LoVo (cell line): ENCODE measurements around the gene YY1.
"Not testable (repeated sequence)": the region's sequence is repeated elsewhere in the genome, so short reads cannot be mapped to it uniquely, and the experiment has no call there.

Source experiments
- DNase-seq: peaks from one replicate; pipeline ENCODE4 v3.0.0-alpha.2; 2016; ENCODE audit warnings: low spot score

Gene YY1

DNA sequence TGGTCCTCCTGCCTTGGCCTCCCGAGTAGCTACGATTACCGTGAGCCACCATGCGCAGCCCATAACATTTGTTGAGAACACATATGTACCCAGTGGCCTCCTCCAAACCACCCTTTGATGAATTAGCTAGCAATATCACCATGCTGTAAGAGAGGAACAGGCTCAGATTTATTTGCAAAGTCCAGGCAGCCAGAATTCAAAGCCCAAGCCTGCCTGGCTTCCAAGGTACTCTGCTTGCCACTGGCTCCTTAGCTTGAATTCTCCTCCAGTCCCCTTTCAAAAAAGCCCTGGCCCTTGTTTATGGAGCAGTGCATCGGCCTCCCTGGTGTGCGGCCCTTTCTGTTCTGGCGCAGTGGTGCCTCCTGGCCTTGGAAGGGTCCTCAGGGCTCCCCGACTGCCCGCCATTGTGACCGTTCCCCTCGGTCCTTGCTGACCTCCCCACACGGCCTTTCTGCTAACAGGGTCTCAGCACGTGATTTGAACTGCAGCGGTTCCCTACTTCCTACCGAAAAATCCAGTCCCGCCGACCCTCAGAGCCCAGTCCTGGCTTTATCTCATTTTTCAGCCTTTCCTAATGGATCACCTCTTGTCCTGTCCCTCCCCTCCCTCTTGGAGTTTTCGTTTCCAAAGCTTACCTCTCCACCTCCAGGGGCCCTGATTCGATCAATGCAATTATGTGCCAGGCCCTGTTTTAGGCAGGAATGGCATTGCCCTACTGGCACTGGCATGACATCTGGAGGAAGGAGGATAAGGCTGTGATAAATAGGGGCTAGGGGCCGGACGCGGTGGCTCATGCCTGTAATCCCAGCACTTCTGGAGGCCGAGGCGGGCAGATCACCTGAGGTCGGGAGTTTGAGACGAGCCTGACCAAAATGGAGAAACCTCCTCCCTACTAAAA is 45.3 kb downstream of the YY1 start:
- DNase-seq: no peak

DNA sequence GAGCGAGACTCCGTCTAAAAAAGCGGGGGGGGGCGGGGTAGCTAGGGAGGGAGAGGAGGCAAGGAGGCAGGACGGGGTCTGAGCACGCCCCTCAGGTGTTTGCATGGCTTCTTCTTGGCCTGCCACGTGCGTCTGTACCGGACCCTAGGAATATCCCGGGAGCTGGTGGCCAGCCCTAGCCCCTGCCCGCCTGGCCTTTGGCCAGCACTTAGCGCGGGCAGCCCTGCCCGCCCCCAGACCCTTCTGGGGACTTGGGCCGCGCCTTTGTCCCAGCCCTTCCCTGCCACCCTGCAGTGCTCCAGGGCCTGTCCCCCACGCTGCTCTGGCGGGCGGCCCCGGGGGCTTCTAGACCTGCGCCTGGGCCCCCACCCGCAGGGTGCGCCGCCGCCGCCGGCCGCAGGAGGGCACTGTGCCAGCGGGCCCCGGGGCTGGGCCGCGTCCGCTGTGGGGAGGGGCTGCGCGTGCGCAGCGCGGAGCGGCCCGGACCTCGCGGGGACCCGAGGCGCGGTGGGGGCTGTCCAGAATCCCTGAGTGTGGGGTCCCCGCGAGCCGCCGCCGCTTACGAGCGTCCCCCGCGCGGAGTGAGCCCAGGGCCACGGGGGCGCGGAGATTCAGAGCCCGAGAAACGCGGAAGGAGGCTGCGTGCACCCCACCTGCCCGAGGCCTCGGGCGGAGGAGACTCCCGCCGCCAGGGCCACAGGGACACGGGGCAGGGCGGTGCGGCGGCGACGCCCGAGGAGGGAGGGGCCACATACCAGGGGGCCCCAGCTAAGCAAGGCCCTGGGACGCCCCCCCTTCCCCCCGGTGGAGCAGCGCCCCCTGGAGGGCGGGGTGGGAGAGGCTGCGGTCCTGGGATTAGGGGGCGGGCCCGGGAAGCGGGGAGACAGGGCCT is 46.3 kb downstream of the YY1 start:
- peak; percentile 72 for DNase-seq

GRCh38 chr14:100285913-100286400 is 47.0 kb downstream of the YY1 start:
- no peak for DNase-seq

- DNase-seq: no peak
These were observed 47.7 kb downstream of the YY1 start for GRCh38 chr14:100286484-100287191.

- no peak for DNase-seq
These were observed 48.5 kb downstream of the YY1 start for GRCh38 chr14:100287202-100287997.

DNA sequence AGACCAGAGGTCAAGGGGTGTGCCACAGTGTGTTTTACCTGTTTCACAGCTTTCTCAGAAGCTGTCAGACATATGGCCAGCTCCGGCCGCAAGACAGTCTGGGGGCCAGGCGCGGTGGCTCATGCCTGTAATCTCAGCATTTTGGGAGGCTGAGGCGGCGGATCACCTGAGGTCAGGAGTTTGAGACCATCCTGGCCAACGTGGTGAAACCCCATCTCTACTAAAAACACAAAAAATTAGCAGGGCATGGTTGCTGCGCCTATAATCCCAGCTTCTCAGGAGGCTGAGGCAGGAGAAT is 49.0 kb downstream of the YY1 start:
- not testable (repeated sequence) for DNase-seq

DNA sequence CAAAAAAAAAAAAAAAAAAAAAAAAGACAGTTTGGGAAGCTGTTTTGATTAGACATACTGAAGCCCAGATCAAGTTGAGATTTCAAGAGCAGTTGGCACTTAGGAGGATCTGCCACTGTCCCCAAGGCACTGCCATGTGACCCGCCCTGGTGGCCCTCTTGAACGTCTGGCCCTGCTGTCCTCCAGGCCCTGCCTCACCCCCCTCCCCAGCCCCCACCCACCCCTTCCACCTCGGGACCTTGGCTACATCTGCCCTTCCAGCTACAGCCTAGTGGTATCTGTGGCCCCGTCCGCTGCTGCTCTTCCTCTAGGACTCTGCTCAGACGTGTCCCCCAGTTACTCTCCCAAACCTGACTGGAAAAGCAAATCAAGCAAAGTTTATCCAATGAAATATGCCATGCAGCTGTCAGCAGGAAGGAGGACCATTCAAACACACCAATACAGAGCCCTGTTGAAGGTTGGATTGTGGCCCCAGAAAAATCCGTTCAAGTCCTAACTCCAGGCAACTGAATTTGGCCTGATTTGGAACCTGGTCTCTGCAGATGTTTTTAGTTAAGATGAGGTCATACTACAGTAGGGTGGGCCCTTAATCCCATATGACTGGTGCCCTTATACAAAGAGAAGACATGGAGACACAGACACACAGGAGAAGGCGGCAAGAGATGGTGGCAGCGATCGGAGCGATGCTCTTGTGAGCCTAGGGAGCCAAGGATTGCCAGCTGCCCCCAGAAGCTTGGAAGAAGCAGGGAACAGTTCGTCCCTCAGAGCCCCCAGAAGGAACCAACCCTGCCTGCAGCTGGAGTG is 49.6 kb downstream of the YY1 start:
- no peak for DNase-seq

- DNase-seq: no peak
These were observed 51.1 kb downstream of the YY1 start for GRCh38 chr14:100289916-100290606.

DNA sequence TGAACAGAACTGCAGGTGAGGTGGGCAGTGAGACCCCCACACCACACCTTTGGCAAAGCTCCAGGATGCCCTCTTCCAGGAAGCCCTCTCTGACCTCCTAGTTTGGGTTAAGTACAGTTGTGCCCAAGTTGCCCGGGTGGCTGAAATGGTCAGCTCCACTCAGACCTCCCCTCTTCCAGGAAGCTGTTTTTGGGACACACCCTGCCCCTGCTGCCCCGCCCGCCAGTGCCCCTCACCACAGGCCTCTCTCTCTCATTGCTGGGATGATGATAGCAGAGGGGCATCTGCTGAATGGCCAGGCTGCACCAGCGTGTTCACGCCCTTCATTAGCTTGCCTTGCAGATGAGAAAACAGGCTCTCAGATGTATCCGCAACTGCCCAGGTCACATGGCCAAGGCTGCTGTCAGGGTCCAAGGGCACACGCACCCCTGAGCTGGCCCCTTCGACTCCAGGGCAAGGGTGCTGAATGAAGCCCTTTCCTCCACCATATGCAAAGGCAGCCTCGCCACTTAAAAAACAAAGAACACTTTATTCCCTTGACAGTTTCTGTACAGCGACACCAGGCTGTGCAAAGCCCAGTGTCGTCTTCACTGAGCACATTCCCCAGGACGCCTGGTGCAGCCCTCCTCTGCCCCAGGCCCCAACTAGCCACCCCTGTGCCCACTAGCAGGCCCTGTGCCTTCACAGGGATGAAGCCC is 51.8 kb downstream of the YY1 start:
- DNase-seq: no peak

GRCh38 chr14:100291305-100292075 is 52.5 kb downstream of the YY1 start:
- DNase-seq: no peak

- no peak for DNase-seq
These were observed 53.4 kb downstream of the YY1 start for GRCh38 chr14:100292301-100292775.

DNA sequence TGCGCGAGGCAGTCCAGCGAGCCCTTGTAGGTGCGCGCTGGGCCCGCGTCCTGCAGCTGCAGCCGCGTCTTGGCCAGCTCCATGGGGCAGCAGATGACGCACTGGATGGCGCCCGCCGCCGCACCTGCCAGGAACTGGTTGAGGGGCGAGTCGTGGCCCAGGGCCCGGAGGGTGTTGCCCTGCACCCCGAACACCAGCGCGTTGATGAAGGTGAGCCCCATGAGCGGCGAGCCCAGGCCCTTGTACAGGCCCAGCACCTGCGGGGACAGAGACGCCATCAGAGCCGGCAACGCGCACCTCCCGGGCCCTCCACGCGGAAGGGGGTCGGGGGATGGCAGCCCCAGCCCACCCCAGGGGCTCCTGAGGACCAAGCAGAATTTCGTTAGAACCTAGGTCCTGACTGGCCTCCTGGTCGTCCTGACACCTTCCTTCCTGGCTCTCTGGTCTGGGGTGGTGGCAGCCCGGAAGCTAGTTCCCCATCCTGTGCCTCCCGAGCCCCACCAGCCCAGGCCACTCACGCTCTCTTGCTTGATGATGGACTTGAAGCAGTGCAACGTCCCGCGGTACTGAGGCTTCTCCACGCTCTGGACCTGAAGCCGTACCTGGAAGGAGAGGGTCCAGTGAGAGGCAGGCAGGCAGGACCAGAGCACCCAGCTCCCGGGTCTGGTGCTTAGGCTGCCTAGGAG is 54.0 kb downstream of the YY1 start:
- no peak for DNase-seq

GRCh38 chr14:100293497-100294212 is 54.7 kb downstream of the YY1 start:
- no peak for DNase-seq

DNA sequence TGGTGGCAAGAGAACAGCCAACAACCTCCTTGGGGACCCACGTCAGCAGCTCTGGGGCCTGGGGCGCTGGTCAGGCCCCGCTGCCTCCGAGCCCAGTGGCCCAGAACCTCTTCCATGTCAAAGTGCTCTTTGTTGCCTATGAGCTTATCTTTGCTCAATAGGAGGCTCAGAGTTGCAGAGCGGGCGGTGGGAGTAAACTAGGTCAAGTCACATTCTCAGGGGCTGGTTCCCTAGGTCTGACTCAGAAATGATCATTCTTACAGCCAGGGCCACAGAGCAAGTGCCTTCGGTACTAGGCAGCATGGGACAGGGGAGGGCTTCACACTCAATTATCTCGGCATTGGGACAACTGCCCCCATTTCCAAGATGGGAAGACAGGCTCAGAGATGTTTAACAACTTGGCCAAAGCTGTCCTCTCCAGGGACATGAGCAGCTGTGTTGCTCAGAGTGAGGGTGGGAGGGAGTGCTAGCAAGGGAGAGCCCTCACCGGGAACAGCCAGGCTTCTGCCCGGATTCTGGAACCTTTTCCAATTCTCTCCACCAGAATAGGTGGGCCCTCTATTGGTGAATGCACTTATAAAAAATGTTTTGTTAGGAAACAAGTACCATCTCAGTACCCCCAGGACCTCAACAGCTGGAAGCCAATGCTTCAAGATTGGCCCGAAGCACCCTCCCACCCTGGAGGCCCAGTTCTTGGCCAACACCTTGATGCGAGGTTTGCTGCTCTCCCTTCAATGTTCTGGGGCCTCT is 55.4 kb downstream of the YY1 start:
- DNase-seq: no peak

GRCh38 chr14:100294963-100295330 is 56.0 kb downstream of the YY1 start:
- DNase-seq: no peak

- DNase-seq: no peak
These were observed 56.6 kb downstream of the YY1 start for GRCh38 chr14:100295376-100296105.
